ENCODE data around the gene CLEC20A.
A peak's percentile ranks its signal among the peaks of the same experiment; 100 is the strongest.

The CLEC20A gene

GRCh38 chr1:178496410-178497135, at the start of gene CLEC20A:
Gene CLEC20A (minus strand): TSS chr1:178496964. CDS start chr1:178496939, 25 bp downstream.
- Histone ChIP-seq H3K79me2 (ENCODE audit: insufficient read depth, low read length) (no peaks in the 10 kb centered on the region), H3K27me3 (ENCODE audit: insufficient read depth, low read length, poor library complexity, severe bottlenecking) (no peaks in the 10 kb centered on the region), H3K36me3 (ENCODE audit: insufficient read depth, low read length) (no peaks in the 10 kb centered on the region), H3K4me3 (ENCODE audit: low read length, poor library complexity, severe bottlenecking) (no peak within 1 kb of the TSS), H3K9ac (ENCODE audit: low read depth, low read length, poor library complexity, severe bottlenecking) (no peak within 1 kb of the TSS), H3K4me2 (ENCODE audit: low read depth, low read length, poor library complexity, severe bottlenecking) (no peak within 1 kb of the TSS), H3K4me1 (ENCODE audit: insufficient read depth, low read length, poor library complexity, severe bottlenecking) (no peaks in the 10 kb centered on the region), H2AFZ (ENCODE audit: low read length) (no peak within 1 kb of the TSS), H4K20me1 (ENCODE audit: insufficient read depth, low read length, poor library complexity, severe bottlenecking) (no peaks in the 10 kb centered on the region), H3K9me3 (ENCODE audit: insufficient read depth, low read depth, low read length) (no peaks in the 10 kb centered on the region), H3K9me2 (replicated peaks; ENCODE audit: low read depth, low read length) (no peaks in the 10 kb centered on the region), H3F3A (ENCODE audit: low read depth) (no peaks in the 10 kb centered on the region)
- TF ChIP-seq EZH2phosphoT487 (IDR thresholded peaks at IDR 0.05; ENCODE audit: borderline replicate concordance) (no peak), CTCF (conservative IDR thresholded peaks at IDR 0.05; ENCODE audit: low read length) (no peak)

- Histone ChIP-seq H3K9me3 (ENCODE audit: insufficient read depth, low read depth, low read length) (no peaks in the 10 kb centered on the region), H3F3A (ENCODE audit: low read depth) (no peaks in the 10 kb centered on the region), H4K20me1 (ENCODE audit: insufficient read depth, low read length, poor library complexity, severe bottlenecking) (no peaks in the 10 kb centered on the region), H3K9me2 (replicated peaks; ENCODE audit: low read depth, low read length) (no peaks in the 10 kb centered on the region), H3K4me1 (ENCODE audit: insufficient read depth, low read length, poor library complexity, severe bottlenecking) (peaks cover 18% of the 10 kb centered on the region), H3K79me2 (ENCODE audit: insufficient read depth, low read length) (no peaks in the 10 kb centered on the region), H3K4me2 (ENCODE audit: low read depth, low read length, poor library complexity, severe bottlenecking) (no peak overlapping the region), H3K9ac (ENCODE audit: low read depth, low read length, poor library complexity, severe bottlenecking) (no peak overlapping the region), H2AFZ (ENCODE audit: low read length) (no peak overlapping the region), H3K36me3 (ENCODE audit: insufficient read depth, low read length) (no peaks in the 10 kb centered on the region), H3K27me3 (ENCODE audit: insufficient read depth, low read length, poor library complexity, severe bottlenecking) (no peaks in the 10 kb centered on the region), H3K4me3 (ENCODE audit: low read length, poor library complexity, severe bottlenecking) (no peak overlapping the region)
- no peak for TF ChIP-seq EZH2phosphoT487 (IDR thresholded peaks at IDR 0.05; ENCODE audit: borderline replicate concordance)
Observed at GRCh38 chr1:178544531-178544930, 47.8 kb upstream of the CLEC20A start.

- Histone ChIP-seq H2AFZ (ENCODE audit: low read length) (peak overlapping the region; percentile 100), H3F3A (ENCODE audit: low read depth) (no peaks in the 10 kb centered on the region)
Observed at GRCh38 chr1:178543290-178543607, 46.5 kb upstream of the CLEC20A start.

More at GRCh38 chr1:178543290-178543607, 46.5 kb upstream of the CLEC20A start:
- H3K9me3 ChIP-seq (ENCODE audit: insufficient read depth, low read depth, low read length), result no peaks in the 10 kb centered on the region
- no peaks in the 10 kb centered on the region for H3K36me3 ChIP-seq (ENCODE audit: insufficient read depth, low read length)
- H3K9me2 ChIP-seq (replicated peaks; ENCODE audit: low read depth, low read length), result no peaks in the 10 kb centered on the region
- no peaks in the 10 kb centered on the region for H4K20me1 ChIP-seq (ENCODE audit: insufficient read depth, low read length, poor library complexity, severe bottlenecking)
- no peak for TF ChIP-seq CTCF (conservative IDR thresholded peaks at IDR 0.05; ENCODE audit: low read length)
- TF ChIP-seq EZH2phosphoT487 (IDR thresholded peaks at IDR 0.05; ENCODE audit: borderline replicate concordance), result no peak
- no peaks in the 10 kb centered on the region for H3K79me2 ChIP-seq (ENCODE audit: insufficient read depth, low read length)
- no peaks in the 10 kb centered on the region for H3K27me3 ChIP-seq (ENCODE audit: insufficient read depth, low read length, poor library complexity, severe bottlenecking)
- peak overlapping the region; percentile 86 for H3K9ac ChIP-seq (ENCODE audit: low read depth, low read length, poor library complexity, severe bottlenecking)
- H3K4me1 ChIP-seq (ENCODE audit: insufficient read depth, low read length, poor library complexity, severe bottlenecking), result peaks cover 18% of the 10 kb centered on the region
- peak overlapping the region; percentile 94 for H3K4me3 ChIP-seq (ENCODE audit: low read length, poor library complexity, severe bottlenecking)
- H3K4me2 ChIP-seq (ENCODE audit: low read depth, low read length, poor library complexity, severe bottlenecking), result peak overlapping the region; percentile 83
